ENCODE results near the gene CPNE2.

CPNE2 gene

GRCh38 chr16:57146735-57147134 is 54.4 kb downstream of the CPNE2 start:
- DNase-seq: no peak

- no peak for DNase-seq
Measured at GRCh38 chr16:57147381-57148221, 55.2 kb downstream of the CPNE2 start.

- DNase-seq: no peak
Measured at GRCh38 chr16:57148481-57148880, 56.1 kb downstream of the CPNE2 start.

- DNase-seq: no peak
Measured at GRCh38 chr16:57149391-57149790, 57.0 kb downstream of the CPNE2 start.

GRCh38 chr16:57150682-57151330 is 58.4 kb downstream of the CPNE2 start:
- DNase-seq: no peak

GRCh38 chr16:57151369-57151768 is 59.0 kb downstream of the CPNE2 start:
- no peak for DNase-seq

GRCh38 chr16:57152096-57153093 is 60.0 kb downstream of the CPNE2 start:
- no peak for DNase-seq

GRCh38 chr16:57153841-57154240 is 61.5 kb downstream of the CPNE2 start:
- DNase-seq: no peak

GRCh38 chr16:57155702-57156350 is 63.4 kb downstream of the CPNE2 start:
- no peak for DNase-seq

GRCh38 chr16:57156351-57156703 is 63.9 kb downstream of the CPNE2 start:
- no peak for DNase-seq

GRCh38 chr16:57157533-57157932 is 65.2 kb downstream of the CPNE2 start:
- no peak for DNase-seq

GRCh38 chr16:57159447-57159846 is 67.1 kb downstream of the CPNE2 start:
- DNase-seq: no peak

GRCh38 chr16:57163842-57164241 is 71.5 kb downstream of the CPNE2 start:
- no peak for DNase-seq

- DNase-seq: no peak
Measured at GRCh38 chr16:57165483-57165882, 73.1 kb downstream of the CPNE2 start.

GRCh38 chr16:57165938-57166337 is 73.6 kb downstream of the CPNE2 start:
- no peak for DNase-seq

- no peak for DNase-seq
Measured at GRCh38 chr16:57166451-57166850, 74.1 kb downstream of the CPNE2 start.

GRCh38 chr16:57166951-57167350 is 74.6 kb downstream of the CPNE2 start:
- no peak for DNase-seq

- DNase-seq: no peak
Measured at GRCh38 chr16:57167538-57167937, 75.2 kb downstream of the CPNE2 start.

GRCh38 chr16:57167953-57168352 is 75.6 kb downstream of the CPNE2 start:
- no peak for DNase-seq

- no peak for DNase-seq
Measured at GRCh38 chr16:57169327-57169726, 76.9 kb downstream of the CPNE2 start.

GRCh38 chr16:57172721-57173290 is 80.4 kb downstream of the CPNE2 start:
- DNase-seq: no peak

GRCh38 chr16:57175896-57176295 is 83.5 kb downstream of the CPNE2 start:
- DNase-seq: no peak

Data from stimulated activated CD4-positive, alpha-beta T cell treated with anti-CD3 and anti-CD28 coated beads, Interleukin-1b, Interleukin-23, amount 100 ng/mL, for 48 hours (primary cell).